Gastroesophageal sphincter (tissue), 4 donors: ENCODE results near the gene KAZALD1. TPM values are rescaled to one million over a fixed set of nuclear protein-coding genes. Genes with fewer than 3 reads are reported as not detected.

ENCODE experiments used
- ATAC-seq: fragments of 150-250 bp; one replicate; pipeline ENCODE4 v1.9.1; 2016; ENCODE audit warnings: mild to moderate bottlenecking, moderate library complexity
- H3K27ac ChIP-seq, 4 donors: fragments of 200-600 bp; sonication (generic) in 3 of 4; 1 replicate in 3 of 4; 2 replicates in 1 of 4; pipeline ENCODE4 v1.5.1; 2016 to 2019
- H3K27me3 ChIP-seq: fragments of 200-600 bp; sonication (generic); one replicate; pipeline ENCODE4 v1.5.1; 2019
- H3K36me3 ChIP-seq, 2 donors: fragments of 200-600 bp; sonication (generic); one replicate each; pipeline ENCODE4 v1.5.1; 2019; ENCODE audit warnings: control low read depth in 1 of 2
- H3K4me1 ChIP-seq, 3 donors: fragments of 200-600 bp; sonication (generic); 1 replicate in 2 of 3; 2 replicates in 1 of 3; pipeline ENCODE4 v1.5.1; 2016 to 2019; ENCODE audit warnings: control low read depth in 2 of 3
- H3K4me3 ChIP-seq, 2 donors: fragments of 200-600 bp; sonication (generic); one replicate each; pipeline ENCODE4 v1.5.1; 2019; ENCODE audit warnings: mild to moderate bottlenecking in 1 of 2, moderate library complexity in 1 of 2
- H3K9me3 ChIP-seq, 3 donors: fragments of 200-600 bp; sonication (generic); one replicate each; pipeline ENCODE4 v1.5.1; 2017 to 2019; ENCODE audit warnings: control low read depth in 2 of 3
- CTCF ChIP-seq, 4 experiments: fragments of 200-600 bp in 2 of 4; fragments of 450-650 bp in 2 of 4; sonication (generic) in 1 of 4; IDR thresholded peaks; one replicate each; pipeline ENCODE4 v1.5.1; 2017 to 2019; ENCODE audit warnings: antibody characterized with exemption in 4 of 4, mild to moderate bottlenecking in 2 of 4, moderate library complexity in 2 of 4
- EP300 ChIP-seq: sonication (generic); formaldehyde crosslinking; IDR thresholded peaks from one replicate; pipeline ENCODE4 v1.6.1; 2017; ENCODE audit warnings: antibody characterized with exemption, mild to moderate bottlenecking
- POLR2A ChIP-seq, 2 donors: fragments of 450-650 bp; IDR thresholded peaks; one replicate each; pipeline ENCODE4 v1.6.1; 2017; ENCODE audit warnings: antibody characterized with exemption in 2 of 2, mild to moderate bottlenecking in 2 of 2, moderate library complexity in 1 of 2
- POLR2AphosphoS5 ChIP-seq: sonication (generic); formaldehyde crosslinking; IDR thresholded peaks from one replicate; pipeline ENCODE4 v1.6.1; 2017; ENCODE audit warnings: antibody characterized with exemption
- WGBS, 2 donors: methylation state at CpG; one replicate each; pipeline ENCODE4 v1.1.5; 2018; ENCODE audit warnings: low coverage in 1 of 2; 5-methylcytosine and 5-hydroxymethylcytosine counted together
- total RNA-seq, 4 donors: library from RNA; depleted of rRNA; stranded (reverse); fragments of >200 nt; gene quantifications; one replicate each; pipeline ENCODE4 v1.1.0, GENCODE V29; 2016

KAZALD1 gene
- total RNA-seq, 4 donors from 2014 or later = 0.45 to 12.5 (median 2.2) TPM

- peaks cover 0 to 30% (median 19%) of the 10 kb centered on the region in 3 donors for H3K4me1 ChIP-seq
Observed at GRCh38 chr10:101040851-101041250, 20.9 kb upstream of the KAZALD1 start.

GRCh38 chr10:101041252-101041761 lies 20.5 kb upstream of the KAZALD1 start:
- Histone ChIP-seq H3K27ac (peak overlapping the region in 3 of 4 donors; percentile 81 to 96 (median 90)), H3K4me3 (no peak overlapping the region), H3K27me3 (peaks cover 5% of the 10 kb centered on the region), H3K4me1 (peaks cover 0 to 30% (median 19%) of the 10 kb centered on the region in 3 donors), H3K36me3 (peaks cover 0 to 36% of the 10 kb centered on the region in 2 donors), H3K9me3 (no peaks in the 10 kb centered on the region)
- WGBS, 2 donors = 9 to 50% methylated on average over 3 to 6 of the region's 6 CpGs
- ATAC-seq = peak; percentile 65
- TF ChIP-seq CTCF (IDR thresholded peaks at IDR 0.05) (peak in 3 of 4 experiments; percentile 85 to 88 (median 86)), EP300 (no peak)

More at GRCh38 chr10:101040851-101041250, 20.9 kb upstream of the KAZALD1 start:
- Histone ChIP-seq H3K27ac (peak overlapping the region in 1 of 4 donors; percentile 31), H3K9me3 (no peaks in the 10 kb centered on the region), H3K4me3 (no peak overlapping the region), H3K36me3 (peaks cover 0 to 41% of the 10 kb centered on the region in 2 donors), H3K27me3 (peaks cover under 1% of the 10 kb centered on the region)
- no peak for TF ChIP-seq EP300
- no peak for TF ChIP-seq POLR2AphosphoS5
- TF ChIP-seq CTCF (IDR thresholded peaks at IDR 0.05) = no peak
- no peak for TF ChIP-seq POLR2A (IDR thresholded peaks at IDR 0.05)
- WGBS, 2 donors = 0% methylated on average over 1 of the region's 2 CpGs
- ATAC-seq = no peak

GRCh38 chr10:101042118-101042517 lies 19.7 kb upstream of the KAZALD1 start:
- Histone ChIP-seq H3K36me3 (peaks cover 0 to 28% of the 10 kb centered on the region in 2 donors), H3K27ac (peak overlapping the region; percentile 47 to 96 (median 86)), H3K4me1 (peaks cover 0 to 30% (median 19%) of the 10 kb centered on the region in 3 donors), H3K27me3 (peaks cover 14% of the 10 kb centered on the region), H3K9me3 (no peaks in the 10 kb centered on the region), H3K4me3 (peak overlapping the region in 1 of 2 donors; percentile 57)
- TF ChIP-seq EP300 (no peak), POLR2AphosphoS5 (no peak), POLR2A (IDR thresholded peaks at IDR 0.05) (no peak), CTCF (IDR thresholded peaks at IDR 0.05) (no peak)
- 56 to 67% methylated on average over 1 to 4 of the region's 4 CpGs for WGBS, 2 donors
- ATAC-seq = no peak

GRCh38 chr10:101042667-101043362 lies 19.0 kb upstream of the KAZALD1 start:
- peaks cover 0 to 32% (median 19%) of the 10 kb centered on the region in 3 donors for H3K4me1 ChIP-seq
- peaks cover 0 to 21% of the 10 kb centered on the region in 2 donors for H3K36me3 ChIP-seq
- WGBS, 2 donors = 0 to 1% methylated on average over 9 to 24 of the region's 40 CpGs
- H3K27me3 ChIP-seq = peaks cover 20% of the 10 kb centered on the region
- H3K4me3 ChIP-seq = peak overlapping the region; percentile 39 to 57
- H3K27ac ChIP-seq = peak overlapping the region; percentile 47 to 96 (median 86)
- TF ChIP-seq POLR2AphosphoS5 (peak; percentile 41), POLR2A (IDR thresholded peaks at IDR 0.05) (peak in 1 of 2 donors; percentile 19), EP300 (no peak), CTCF (IDR thresholded peaks at IDR 0.05) (peak in 1 of 4 experiments; percentile 5)
- H3K9me3 ChIP-seq = no peaks in the 10 kb centered on the region
- peak; percentile 96 for ATAC-seq

GRCh38 chr10:101043363-101043707 lies 18.5 kb upstream of the KAZALD1 start:
- no peak for ATAC-seq
- H3K27ac ChIP-seq = peak overlapping the region; percentile 47 to 96 (median 86)
- no peaks in the 10 kb centered on the region for H3K9me3 ChIP-seq
- H3K36me3 ChIP-seq = peaks cover 0 to 16% of the 10 kb centered on the region in 2 donors
- H3K27me3 ChIP-seq = peaks cover 26% of the 10 kb centered on the region
- no peak for TF ChIP-seq POLR2A (IDR thresholded peaks at IDR 0.05)
- no peak for TF ChIP-seq POLR2AphosphoS5
- TF ChIP-seq CTCF (IDR thresholded peaks at IDR 0.05) = no peak
- no peak for TF ChIP-seq EP300
- WGBS, 2 donors = 0 to 11% methylated on average over 2 of the region's 2 CpGs
- H3K4me3 ChIP-seq = peak overlapping the region; percentile 39 to 57
- H3K4me1 ChIP-seq = peaks cover 0 to 37% (median 19%) of the 10 kb centered on the region in 3 donors
